ENCODE measurements around the gene NUP210.

Gene NUP210

DNA sequence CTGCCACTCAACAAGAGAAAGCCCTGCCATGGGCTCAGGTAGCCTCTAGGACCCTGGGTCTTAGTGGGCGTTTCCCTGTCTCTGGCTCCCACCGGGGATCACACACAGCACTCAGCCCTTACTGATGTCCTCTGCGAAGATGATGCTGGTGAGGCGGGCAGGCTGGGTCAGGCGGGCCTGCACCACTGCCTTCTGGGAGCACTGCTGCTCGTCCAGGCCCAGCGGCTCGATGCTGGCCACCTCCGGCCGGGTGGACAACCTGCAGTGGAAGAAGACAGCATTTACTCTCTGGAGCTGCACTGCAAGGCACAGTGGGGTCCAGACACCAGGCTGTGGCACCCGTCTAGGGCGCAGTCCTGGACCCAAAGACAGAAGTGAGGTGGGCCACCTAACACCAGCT is 20.5 kb downstream of the NUP210 start:
- no peak for DNase-seq (ENCODE audit: low spot score)
- TF ChIP-seq CTCF (IDR thresholded peaks at IDR 0.05; ENCODE audit: extremely low read depth, insufficient read depth, missing control alignments): no peak
- in situ Hi-C loops (cut with MboI; ENCODE audit: low pct_unique_long_range_greater_than_20kb, low sequenced_read_pairs, unreplicated experiment): no loop called here

DNA sequence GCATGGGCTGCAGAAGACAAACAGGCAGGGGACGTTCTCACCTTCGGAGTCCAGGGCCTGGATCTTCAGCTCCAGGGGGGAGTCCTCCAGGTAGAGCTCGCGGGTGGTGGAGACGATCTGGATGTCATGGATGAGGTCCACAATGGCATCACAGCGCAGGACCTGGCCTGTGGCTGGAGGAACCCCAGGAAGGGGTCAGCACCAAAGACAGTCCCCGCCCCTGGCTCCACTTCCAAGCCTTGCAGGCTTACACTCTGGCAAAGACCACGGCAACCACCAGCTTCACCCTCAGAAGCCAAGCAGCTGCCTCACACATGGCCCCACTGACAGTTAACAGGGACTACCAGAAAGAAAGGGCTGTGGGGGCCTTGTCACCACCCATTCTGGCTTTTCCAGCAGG is 22.8 kb downstream of the NUP210 start:
- DNase-seq (ENCODE audit: low spot score): no peak
- in situ Hi-C loops (cut with MboI; ENCODE audit: low pct_unique_long_range_greater_than_20kb, low sequenced_read_pairs, unreplicated experiment): no loop called here
- TF ChIP-seq CTCF (IDR thresholded peaks at IDR 0.05; ENCODE audit: extremely low read depth, insufficient read depth, missing control alignments): no peak

- no peak for DNase-seq (ENCODE audit: low spot score)
- in situ Hi-C loops (cut with MboI; ENCODE audit: low pct_unique_long_range_greater_than_20kb, low sequenced_read_pairs, unreplicated experiment): no loop called here
- TF ChIP-seq CTCF (IDR thresholded peaks at IDR 0.05; ENCODE audit: extremely low read depth, insufficient read depth, missing control alignments): no peak
Measured at GRCh38 chr3:13394363-13394762, 25.8 kb downstream of the NUP210 start.

GRCh38 chr3:13393427-13394360 is 26.4 kb downstream of the NUP210 start:
- in situ Hi-C loops (cut with MboI; ENCODE audit: low pct_unique_long_range_greater_than_20kb, low sequenced_read_pairs, unreplicated experiment): no loop called here
- TF ChIP-seq CTCF (IDR thresholded peaks at IDR 0.05; ENCODE audit: extremely low read depth, insufficient read depth, missing control alignments): no peak
- no peak for DNase-seq (ENCODE audit: low spot score)

DNA sequence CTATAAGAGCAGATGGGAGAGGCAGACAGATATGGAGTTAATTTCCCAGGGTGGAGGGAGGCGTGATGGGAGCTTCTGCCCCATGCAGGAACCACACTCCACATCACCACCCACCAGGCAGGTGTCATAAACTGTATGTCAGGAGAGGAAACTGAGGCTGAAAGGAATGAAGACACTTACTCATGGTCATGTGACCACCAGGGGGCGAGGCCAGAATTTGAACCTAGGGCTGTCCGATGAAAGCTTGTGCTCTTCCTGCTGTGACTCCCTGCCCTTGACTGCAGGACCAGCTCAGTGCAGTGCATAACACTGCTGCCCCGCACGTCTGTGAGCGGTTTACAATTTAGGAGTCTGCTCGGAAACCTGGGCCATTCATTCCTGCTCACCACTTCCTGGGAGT is 28.8 kb downstream of the NUP210 start:
- peak; percentile 19 for TF ChIP-seq CTCF (IDR thresholded peaks at IDR 0.05; ENCODE audit: extremely low read depth, insufficient read depth, missing control alignments)
- DNase-seq (ENCODE audit: low spot score): no peak
- in situ Hi-C loops (cut with MboI; ENCODE audit: low pct_unique_long_range_greater_than_20kb, low sequenced_read_pairs, unreplicated experiment): no loop called here

GRCh38 chr3:13389378-13389777 is 30.7 kb downstream of the NUP210 start:
- TF ChIP-seq CTCF (IDR thresholded peaks at IDR 0.05; ENCODE audit: extremely low read depth, insufficient read depth, missing control alignments): no peak
- DNase-seq (ENCODE audit: low spot score): no peak
- in situ Hi-C loops (cut with MboI; ENCODE audit: low pct_unique_long_range_greater_than_20kb, low sequenced_read_pairs, unreplicated experiment): no loop called here
